DMS114 treated with DMSO at 0.1 percent for 48 hours (cell line): Measurements from ENCODE around the gene TPRKB.
"Not testable (repeated sequence)": the region's sequence is repeated elsewhere in the genome, so short reads cannot be mapped to it uniquely, and the experiment has no call there.

Source experiments
- DNase-seq: peaks from one replicate; lab custom pipeline; 2025; ENCODE audit not compliant: unreplicated experiment; lab: John Stamatoyannopoulos, UW

TPRKB gene

DNA sequence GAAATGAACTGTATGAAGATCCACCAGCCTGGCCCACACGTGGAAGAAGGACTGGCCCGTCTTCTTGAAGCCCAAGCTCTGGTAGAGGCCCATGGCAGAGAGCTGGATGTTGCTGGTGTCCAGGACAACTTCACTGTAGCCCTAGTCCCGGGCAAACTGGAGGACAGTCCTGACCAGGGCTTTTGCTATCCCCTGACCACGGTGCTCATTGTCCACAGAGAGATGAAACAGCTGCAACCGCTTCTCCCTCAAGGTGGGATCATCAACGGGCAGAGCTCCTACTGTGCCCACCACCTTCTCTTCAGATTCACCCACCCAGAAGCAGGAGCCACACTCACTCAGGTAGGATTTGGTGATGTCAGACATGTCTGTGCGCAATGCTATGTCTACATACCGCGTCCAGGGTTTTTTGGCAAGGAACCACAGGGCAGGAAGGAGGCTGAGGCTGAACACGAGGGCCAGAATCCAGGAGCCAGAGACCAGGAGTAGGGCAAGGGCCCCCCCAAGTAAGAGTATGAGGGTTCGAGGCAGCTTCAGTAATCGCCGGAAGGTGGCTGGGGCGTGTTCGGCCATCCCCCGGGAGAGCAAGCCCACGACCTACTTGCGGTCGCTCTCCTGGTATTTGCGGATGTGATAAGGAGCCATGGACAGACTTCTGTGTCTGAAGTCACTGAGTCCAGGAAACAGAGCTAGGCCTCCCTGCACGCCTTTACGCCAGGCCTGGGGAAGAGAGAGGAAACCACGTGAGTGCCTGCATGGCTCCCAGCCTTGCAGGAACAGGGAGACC lies 36.3 kb downstream of the TPRKB start:
- no peak for DNase-seq

DNA sequence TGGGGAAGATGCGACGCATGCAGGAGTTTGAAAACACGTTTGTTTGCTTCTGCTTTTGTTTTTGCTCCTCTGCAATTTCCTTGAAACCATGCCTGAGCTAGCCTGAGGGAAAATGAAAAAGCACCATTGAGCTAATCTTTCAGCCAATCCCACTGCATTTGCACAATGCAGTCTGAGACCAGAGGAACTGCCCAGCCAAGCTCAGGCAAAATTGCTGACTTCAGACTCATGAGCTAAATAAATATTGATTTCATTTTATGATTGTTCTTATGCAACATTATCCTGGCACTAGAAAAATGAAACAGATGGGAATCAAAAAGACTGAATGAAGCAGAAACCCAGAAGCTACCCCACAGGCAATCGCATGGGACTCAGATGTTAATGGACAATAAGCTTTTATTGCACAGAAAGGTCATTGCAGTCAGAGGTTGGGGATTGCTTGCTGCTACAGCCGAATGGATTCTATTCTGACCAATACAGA lies 37.0 kb downstream of the TPRKB start:
- no peak for DNase-seq

DNA sequence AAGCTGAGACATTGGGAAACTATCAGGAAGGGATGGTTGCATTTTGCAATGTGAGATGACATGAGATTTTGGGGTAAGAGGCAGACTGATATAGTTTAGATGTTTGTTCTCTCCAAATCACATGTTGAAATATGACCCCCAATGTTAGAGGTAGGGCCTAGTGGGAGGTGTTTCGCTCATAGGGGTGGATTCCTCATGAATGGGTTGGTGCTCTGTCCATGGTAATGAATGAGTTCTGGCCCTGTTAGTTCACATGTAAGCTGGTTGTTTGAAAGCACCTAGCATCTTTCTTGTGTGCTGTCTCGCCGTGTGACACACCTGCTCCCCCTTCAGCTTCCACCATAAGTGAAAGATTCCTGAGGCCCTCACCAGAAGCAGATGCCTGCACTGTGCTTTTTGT lies 37.7 kb downstream of the TPRKB start:
- DNase-seq: no peak

DNA sequence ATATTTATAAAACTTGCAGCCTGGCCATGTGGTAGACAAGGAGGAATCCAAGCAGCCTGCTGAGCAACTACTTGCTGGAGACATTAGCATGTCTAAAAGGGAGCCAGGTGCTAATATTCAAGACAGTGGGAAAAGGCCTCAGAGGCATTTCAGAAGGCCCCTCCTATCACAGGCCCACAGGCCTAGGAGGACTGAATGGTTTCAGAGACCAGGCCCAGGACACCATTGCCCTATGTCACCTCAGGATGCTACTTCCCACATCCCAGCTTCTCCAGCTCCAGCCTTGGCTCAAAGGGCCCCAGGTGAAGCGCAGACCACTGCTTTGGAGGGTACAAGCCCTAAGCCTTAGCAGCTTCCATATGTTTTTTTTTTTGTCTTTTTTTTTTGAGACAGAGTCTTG lies 39.0 kb downstream of the TPRKB start:
- no peak for DNase-seq

DNA sequence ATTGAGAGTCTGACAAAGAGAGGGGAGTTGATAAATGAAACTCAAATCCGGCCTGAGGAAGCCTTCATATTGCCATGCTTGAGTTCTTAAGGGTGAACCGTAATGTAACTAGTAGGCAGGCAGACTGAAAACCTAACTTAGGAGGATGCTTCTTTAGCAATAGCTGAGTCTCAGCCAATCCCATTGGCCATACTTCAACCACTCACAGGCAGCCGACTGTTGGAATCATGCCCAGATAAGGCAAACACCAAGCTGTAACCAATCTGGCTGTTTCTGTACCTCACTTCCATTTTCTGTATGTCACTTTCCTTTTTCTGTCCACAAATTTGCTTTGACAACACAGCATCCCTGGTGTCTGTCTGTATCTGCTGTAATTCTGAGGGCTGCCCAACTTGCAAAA lies 39.5 kb downstream of the TPRKB start:
- DNase-seq: no peak

DNA sequence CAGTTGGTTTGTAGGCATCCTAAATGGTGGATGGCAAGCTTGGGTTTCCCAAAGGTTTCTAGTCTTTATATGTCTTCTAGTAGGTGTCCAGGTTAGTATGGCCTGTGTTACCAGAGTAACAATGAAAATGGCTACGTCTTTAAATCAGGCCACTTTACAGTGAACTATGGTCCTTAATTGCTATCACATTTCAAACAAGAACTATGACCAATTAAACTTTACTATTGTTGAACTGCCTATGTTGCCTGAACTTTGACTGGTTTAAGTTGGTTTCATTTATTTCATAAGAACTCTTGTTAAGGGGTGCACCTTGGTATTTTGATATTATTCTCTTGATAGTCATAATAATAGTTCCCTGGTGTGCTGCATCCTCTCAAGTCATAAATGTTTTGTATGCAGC lies 40.2 kb downstream of the TPRKB start:
- not testable (repeated sequence) for DNase-seq

DNA sequence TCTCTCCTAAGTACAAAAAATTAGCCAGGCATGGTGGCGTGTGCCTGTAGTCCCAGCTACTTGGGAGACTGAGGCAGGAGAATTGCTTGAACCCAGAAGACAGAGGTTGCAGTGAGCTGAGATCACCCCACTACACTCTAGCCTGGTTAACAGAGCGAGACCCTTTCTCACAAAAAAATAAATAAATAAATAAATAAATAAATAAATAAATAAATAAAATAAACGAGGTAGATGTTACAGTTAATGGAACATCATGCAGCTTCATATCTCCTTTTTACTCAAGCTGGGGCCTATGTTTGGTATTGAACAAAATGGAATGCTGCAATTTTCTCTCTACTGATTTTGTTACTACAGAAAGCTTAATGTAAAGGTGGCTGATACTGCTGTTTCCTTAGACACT lies 40.6 kb downstream of the TPRKB start:
- not testable (repeated sequence) for DNase-seq

DNA sequence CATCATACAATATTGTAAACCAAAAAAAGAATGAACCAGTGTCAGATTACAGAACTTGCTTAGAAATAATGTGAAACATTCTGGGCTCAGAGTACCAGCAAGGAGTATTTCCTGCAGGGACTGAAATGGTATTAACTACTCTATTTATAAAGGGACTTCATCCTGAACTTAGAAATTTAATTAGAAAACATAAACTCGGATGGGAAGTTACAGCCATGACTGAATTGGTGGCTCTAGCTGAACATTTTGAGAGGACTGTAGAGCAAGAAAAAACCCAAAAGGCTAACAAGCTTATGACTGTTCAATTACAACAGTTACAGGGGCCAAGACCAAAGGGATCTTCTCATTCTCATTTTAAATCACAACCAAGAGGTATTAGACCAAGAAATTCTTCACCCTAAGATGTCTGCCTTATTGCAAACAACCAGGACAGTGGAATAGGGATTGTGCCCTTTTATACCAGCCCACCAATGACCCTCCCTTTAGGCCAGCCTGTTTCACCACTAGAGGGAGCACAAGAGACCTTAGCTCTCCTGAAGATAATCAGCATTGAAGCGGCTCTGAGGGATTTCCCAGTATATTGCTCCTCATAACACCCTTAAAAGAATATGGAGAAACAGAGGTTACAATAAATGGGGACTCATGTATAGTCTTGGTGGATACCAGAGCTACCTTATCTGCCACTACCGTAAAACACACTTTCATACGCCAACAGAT lies 46.6 kb downstream of the TPRKB start:
- not testable (repeated sequence) for DNase-seq

DNA sequence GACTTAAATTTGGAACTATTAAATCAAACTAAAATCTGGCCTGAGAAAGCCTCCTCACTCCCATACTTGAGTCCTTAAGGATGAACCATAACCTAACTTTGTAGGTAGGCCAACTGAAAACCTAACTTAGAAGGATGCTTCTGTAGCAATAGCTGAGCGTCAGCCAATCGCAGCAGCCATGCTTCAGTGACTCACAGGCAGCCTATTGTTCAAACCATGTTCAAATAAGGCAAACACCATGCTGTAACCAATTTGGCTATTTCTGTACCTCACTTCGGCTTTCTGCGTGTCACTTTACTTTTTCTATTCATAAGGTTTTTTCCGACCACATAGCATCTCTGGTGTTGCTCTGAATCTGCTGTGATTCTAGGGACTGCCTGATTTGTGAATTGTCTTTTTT lies 48.7 kb downstream of the TPRKB start:
- DNase-seq: not testable (repeated sequence)

DNA sequence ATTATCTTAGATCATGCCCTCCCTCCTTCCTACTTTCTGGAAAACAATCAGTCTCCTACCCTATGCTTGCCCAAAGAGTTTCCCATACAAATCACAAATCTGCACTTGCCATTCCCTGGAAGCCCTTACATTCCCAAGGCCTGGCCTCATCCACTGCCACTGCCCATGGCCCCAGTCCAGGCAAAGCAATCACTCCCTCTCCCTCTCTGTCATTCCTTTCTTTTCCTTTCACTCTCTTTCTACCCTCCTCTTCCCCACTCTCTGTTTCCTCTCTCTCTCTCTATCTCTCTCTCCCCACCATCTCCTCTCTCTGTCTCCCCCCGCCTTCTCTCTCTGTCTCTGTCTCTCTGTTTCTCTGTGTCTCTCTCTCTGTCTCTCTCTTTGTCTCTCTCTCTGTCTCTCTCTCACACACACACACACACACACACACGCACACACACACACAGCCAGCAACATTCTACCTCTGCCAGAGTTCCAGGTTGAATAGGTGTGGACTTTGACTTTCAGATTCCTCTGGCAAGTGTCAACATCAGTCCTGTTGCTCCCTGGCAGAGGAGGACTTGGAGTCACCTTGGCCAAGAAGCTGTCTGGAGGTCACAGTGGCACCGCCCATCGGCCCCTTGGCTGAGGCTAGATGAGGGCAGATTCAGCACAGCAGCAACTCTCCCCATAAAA lies 51.2 kb downstream of the TPRKB start:
- DNase-seq: no peak

DNA sequence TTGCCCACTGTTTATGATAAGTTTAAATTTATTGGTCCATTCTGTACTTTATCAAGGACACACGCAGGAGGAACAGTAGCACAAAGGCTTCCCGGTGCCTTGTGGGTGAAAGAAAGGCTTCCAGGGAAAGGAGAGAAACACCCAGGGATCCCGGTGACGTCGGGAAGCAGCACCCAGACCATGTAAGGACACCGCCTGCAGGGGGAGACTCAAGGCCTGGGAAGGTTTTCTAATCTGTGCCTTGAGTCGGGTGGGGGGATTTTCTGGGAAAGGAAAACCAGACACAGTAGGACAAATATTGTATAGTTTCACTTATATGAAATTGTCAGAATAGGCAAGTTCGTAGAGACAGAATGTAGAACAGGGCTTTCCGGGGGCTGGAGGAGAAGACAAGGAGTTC lies 52.2 kb downstream of the TPRKB start:
- DNase-seq: not testable (repeated sequence)

DNA sequence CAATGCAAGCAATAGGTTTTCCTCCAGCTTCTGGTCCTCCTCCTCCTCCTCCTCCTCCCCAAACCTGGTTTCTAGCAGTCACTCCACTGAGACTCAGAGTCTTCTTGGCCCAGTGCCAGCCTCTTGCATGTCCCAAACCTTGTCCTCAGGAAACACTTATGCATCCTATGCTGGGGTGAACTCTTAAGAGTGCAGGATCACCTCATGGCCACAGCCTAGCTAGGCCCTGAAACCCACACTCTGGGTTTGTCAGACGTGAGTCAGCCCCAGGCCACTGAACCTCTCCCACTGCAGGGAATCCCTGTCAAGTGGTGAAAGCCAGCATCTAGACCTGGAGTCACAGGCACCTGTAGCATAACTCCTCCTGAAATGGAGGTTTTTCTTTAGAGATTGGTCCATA lies 52.8 kb downstream of the TPRKB start:
- not testable (repeated sequence) for DNase-seq

DNA sequence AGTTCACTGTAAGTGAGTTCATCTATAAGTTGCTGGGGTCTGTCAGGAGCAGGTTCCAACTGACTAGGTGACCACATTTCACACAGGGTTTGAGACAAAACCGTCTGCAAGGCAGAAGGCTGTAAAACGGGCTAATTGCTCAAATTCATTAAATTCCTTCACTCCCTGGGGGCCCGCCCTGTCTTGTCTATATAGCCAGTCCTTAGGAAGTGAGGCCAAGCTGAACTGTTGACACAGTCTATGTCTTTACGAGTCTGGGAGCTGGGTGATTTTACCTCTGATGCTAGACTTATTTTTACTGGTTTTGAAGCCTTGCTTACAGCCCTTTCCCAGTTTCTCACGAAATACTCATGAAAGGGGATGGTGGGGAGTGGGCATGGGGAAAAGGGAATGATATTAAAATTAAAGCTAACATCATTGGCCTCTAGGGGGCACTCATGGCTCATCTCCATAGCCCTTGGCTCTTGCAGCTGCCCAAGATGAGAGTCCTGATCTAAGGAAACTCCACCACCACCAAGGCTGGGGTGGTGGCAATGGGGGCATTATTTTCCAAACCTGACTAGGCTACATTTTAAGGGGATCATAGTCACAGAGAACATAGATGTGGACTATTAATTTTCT lies 57.1 kb downstream of the TPRKB start:
- peak; percentile 37 for DNase-seq
